GM12864 (cell line): ENCODE results near the gene RAB43.

Experiments
- DNase-seq: peaks from one replicate; pipeline ENCODE4 v3.0.0-alpha.2; 2011; ENCODE audit warnings: low read depth
- H3K4me3 ChIP-seq: 2 replicates; pipeline ENCODE4 v1.5.1; 2011; ENCODE audit warnings: mild to moderate bottlenecking, low read depth, low read length, control low read depth
- TF ChIP-seq, protein P1 (sequence below): IDR thresholded peaks from 2 replicates; pipeline ENCODE4 v1.5.1; 2011; ENCODE audit warnings: low read depth, mild to moderate bottlenecking, moderate library complexity, low read length, control low read depth, inconsistent platforms; ENCODE audit errors: missing control alignments

Gene RAB43

DNA sequence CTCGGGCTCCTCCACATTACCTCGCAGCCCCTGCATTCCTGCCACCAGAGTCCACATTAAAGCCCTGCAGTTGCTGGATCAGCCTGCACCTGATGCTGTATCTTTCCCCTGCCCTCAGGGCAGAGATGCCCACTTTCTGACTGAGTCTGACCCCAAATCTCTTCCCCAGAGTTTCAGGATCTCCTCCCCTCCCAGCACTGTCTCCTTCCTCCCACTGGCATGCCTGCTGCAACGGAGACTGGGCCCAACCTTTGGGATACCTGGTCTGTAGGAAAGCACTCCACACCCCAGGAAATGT, 81.6 kb downstream of the RAB43 start:
- no peak overlapping the region for H3K4me3 ChIP-seq

DNA sequence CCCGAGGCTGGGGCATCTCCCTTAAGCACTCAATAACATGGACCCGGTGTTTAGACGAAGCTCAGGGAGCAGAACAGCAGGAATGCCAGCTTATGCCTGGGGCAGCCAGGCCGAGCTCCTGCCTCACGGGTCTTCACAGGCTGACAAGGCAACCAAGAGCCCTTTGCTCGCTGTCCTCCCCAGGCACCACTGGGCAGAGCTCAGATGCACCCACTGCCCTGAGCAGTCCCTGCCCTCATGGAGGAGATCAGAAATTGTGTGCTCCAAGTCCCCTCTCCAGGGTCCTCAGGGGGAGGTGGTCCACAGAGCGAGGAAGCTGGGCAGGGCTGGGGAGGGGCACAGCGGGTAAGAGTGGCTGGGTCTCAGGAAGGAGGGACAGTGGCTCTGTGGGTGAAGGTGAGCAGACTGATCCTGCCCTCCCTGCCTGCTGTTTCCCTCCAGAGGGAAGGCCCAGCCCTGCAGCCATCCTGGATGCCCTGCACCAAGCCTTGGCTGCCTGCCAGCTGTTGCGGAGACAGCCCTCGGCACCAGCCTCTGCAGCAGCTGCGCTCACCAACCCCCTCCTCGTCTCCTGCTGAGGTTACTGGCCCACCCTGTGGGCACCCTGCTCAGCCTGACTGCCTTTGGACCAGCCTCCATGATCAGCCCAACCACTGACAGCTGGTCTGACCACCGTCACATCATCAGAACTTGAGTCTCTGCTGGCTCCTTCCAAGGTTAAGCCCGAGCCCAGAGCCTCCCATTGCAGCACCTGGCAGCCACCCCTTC, 82.1 kb downstream of the RAB43 start:
- DNase-seq = no peak
- TF ChIP-seq, protein P1, sequence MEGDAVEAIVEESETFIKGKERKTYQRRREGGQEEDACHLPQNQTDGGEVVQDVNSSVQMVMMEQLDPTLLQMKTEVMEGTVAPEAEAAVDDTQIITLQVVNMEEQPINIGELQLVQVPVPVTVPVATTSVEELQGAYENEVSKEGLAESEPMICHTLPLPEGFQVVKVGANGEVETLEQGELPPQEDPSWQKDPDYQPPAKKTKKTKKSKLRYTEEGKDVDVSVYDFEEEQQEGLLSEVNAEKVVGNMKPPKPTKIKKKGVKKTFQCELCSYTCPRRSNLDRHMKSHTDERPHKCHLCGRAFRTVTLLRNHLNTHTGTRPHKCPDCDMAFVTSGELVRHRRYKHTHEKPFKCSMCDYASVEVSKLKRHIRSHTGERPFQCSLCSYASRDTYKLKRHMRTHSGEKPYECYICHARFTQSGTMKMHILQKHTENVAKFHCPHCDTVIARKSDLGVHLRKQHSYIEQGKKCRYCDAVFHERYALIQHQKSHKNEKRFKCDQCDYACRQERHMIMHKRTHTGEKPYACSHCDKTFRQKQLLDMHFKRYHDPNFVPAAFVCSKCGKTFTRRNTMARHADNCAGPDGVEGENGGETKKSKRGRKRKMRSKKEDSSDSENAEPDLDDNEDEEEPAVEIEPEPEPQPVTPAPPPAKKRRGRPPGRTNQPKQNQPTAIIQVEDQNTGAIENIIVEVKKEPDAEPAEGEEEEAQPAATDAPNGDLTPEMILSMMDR = no peak
- H3K4me3 ChIP-seq = no peak overlapping the region

More for the DNA sequence above, 81.6 kb downstream of the RAB43 start:
- DNase-seq = no peak
- TF ChIP-seq, protein P1 = no peak

DNA sequence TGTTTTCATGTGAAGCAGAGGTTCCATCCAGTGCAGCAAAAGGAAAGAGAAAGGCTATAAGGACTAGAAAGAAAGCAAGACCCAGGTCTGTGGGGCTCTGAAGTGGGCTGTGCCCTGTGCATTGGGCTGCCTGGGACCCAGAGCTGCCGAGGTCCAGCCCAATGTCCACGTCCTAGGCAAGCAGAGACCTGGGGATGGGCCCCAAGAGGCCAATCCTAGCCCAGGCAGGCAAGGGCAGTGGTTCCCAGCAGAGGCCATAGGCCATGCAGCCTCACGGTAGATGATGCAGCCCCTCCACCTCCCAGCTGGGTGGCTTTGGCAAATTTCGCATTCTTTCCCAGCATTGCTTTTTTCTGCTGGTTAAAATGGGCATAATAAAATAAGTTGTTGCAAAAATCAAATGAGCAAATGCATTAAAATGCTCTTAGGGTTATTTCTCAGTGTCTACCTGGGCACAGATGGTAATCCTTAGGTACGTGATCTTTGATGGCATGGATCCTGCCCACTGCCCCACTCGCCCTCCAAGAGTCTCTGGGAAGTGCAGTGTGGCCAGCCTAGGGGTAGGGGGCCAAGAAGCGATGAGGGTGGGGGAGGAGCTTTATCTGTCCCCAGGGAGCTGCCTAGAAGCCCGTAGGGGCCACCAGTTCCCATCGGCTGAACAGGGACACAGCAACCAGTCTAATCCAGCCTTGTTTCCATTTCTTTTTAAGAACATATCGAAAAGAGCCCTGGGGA, 83.3 kb downstream of the RAB43 start:
- TF ChIP-seq, protein P1 = no peak
- H3K4me3 ChIP-seq = no peak overlapping the region
- no peak for DNase-seq
